ENCODE data around the gene CASP4.
"Not testable (repeated sequence)": the region's sequence is repeated elsewhere in the genome, so short reads cannot be mapped to it uniquely, and the experiment has no call there.

The CASP4 gene

DNA sequence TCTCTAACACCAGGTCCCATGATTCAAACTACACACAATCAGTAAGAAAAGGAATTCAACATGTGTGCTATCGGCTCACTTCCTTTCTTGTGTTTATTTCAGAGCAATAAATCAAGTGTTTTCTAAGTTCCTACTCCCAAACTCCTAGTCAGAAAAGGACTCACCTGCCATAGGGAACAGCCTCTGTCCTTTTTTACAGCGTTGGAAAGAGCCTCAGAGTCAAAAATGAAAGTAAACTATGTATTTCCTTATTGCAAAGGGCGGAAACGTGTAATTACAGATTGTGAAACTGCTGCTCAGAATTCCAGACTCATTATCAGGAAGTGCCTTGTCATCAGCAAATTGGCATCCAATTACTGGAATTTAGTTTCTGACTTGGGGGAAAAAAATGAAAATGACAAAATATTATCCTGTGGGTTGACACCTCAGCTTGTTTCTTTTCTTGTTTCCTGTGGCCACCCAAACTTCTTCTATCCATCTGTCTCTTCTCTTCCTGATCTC, at the start of gene CASP4:
Gene CASP4, minus strand, starts transcription at position 220 of the 501 bp plus-strand sequence. Its CDS starts 49 bp downstream, at position 171.
- DNase-seq (ENCODE audit: low read depth in 2 of 2): no peak

DNA sequence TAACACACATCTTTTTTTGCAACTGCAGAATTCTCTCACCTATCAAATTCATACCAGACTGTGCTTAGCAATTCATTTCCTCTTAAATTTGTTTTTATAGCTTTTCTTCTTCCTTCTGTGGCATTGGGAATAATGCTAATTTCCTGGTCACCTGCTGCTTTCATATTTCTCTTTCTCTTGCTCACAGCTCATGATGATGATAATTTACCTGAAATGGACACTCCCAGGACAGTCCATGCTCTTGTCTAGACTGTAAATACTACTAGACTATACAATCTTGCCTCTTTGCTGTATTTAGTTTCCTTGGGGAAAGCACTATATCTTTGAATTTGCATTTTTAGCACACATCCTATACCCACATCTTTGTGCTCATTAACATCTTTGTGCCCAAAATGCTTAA, 39.1 kb upstream of the CASP4 start:
- no peak for DNase-seq (ENCODE audit: low read depth in 2 of 2)

DNA sequence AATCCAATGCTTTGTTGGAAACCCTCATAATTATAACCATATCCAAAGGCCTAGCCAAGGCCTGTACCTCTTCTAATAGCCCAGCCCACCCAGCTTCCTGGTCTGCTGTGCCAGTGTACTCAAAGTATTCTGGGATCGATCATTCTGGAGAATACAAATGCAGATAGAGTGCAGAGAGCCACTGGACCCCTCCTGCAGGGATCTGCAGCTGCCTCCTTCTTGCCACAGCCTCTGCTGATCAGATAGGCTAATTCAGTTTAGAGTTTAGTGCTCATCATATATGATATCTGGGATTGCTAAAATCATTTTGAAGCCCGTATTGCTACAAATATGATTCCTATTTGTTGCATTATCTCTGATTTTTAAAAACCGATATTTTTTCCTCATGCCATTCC, 37.1 kb upstream of the CASP4 start:
- no peak for DNase-seq (ENCODE audit: low read depth in 2 of 2)

DNA sequence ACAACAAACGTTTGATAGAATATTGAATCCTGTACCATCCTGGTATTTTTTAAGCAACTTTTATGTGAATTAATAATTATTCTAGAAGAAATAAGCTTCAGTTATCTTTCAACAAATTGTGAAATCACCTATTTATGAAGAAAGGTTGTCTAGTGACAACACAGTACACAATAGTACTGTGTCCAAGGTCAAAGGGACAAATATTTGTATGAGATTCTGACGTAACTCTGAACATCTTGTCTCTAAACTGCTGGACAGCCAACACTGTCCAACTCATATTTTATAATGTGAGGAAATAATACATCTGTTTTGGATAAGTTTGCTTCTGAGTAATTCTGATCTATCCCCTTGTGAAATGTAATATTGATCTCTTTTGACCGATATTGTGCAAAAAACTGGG, 35.6 kb upstream of the CASP4 start:
- no peak for DNase-seq (ENCODE audit: low read depth in 2 of 2)

DNA sequence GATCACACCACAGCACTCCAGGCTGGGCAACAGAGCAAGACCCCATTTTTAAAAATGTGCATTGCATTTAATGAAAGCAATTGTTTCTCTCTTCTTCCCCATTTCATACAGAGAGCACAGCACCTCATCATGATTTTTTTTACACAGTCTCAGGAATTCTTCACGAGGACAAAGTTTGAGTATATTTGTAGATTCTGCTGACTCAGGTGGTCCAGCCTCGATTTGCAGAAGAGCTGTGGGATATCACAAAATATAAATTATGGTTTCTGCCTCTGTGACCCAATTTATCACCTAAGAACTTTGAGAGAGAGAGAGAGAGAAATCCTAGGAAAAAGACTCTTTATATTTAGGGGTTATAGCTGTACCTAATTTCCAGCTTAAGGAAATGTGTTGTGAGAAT, 34.8 kb upstream of the CASP4 start:
- DNase-seq (ENCODE audit: low read depth in 2 of 2): no peak

DNA sequence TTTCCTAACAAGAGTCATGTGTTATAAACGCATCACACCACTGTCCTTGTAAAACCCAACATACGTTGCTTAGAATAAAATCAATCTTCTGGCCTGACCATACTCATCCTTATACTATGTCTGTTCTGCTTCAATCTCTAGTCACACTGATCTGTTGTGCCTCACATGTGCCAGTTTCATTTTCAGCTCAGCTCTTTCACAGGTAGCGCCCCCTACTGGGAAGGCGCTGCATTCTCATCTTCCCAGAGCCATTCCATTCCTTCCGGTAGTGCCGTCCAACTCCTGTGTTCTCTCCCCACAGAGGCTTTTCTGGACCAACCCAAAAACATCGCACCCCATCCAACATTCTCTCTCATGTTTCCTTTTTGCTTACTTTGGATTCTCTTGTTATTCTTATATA, 32.4 kb upstream of the CASP4 start:
- DNase-seq (ENCODE audit: low read depth in 2 of 2): peak; percentile 28 to 38

DNA sequence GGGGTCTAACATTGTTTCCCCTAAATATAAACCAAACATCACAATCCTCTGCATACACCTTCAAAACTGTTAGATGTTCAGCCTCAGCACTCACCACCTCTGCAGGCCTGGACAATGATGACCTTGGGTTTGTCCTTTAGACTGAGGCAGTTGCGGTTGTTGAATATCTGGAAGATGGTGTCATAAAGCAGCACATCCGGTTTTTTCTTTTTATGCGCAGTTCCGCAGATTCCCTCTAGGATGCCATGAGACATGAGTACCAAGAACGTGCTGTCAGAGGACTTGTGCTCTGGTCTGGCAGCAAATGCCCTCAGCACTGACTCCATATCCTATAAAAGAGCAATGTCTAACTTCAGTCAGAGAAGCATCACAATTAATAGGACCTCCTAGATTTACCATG, 31.8 kb upstream of the CASP4 start:
- DNase-seq (ENCODE audit: low read depth in 2 of 2): peak in 1 of 2 donors; percentile 2

DNA sequence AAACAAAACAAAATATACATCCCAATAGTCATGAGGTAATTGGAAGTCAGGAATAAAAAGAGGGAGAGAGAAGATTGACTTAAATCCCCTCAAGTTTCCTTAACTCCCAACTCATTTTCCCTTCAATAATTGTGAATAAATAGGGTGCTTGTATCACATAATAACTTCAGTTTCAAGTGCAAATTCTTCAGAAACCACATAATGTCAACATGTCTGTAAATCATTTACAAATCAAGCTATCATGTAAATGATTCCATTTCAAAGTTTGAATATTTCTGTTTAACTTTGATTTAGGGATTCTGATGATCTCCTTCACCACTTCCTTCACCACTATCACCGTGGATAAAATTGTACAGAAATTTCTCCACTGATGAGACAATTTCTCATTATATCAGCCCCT, 31.3 kb upstream of the CASP4 start:
- DNase-seq (ENCODE audit: low read depth in 2 of 2): no peak

DNA sequence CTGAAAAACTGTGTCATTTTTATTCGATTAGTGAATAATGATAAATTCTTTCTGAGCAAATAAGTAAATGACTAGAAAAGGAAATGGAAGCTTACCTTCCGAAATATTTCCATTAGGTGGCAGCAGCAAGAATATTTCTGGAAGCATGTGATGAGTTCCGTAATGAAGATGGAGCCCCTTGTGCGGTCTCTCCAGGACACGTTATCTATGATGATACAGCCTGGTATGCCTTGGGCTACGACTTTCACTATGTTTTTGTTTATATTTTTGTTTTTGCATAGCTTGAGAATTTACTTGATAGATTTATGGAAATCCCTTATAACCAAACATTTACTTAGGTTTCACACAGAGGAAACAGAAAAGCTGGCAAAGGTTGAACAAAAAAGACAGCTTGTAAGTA, 28.9 kb upstream of the CASP4 start:
- DNase-seq (ENCODE audit: low read depth in 2 of 2): no peak

DNA sequence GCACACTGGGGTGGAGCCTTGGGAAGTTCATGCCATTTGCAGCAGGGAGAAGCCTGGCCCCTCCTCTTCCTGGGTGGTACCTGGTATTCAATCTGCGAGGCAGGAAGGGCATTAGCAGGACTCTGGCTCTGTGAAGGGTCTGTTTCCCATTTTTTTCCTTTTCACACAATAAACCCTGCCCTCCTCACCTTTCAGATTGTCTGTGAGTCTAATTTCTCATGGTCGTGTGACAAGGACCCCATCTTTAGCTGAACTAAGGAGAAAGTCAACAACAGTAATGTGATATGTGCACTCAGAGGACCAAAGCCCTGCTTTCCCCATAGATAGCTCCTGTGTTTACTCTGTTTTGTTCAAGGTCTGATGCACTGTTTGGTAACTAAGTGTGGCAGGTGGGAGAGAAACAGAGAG, 26.6 kb upstream of the CASP4 start:
- DNase-seq (ENCODE audit: low read depth in 2 of 2): no peak

DNA sequence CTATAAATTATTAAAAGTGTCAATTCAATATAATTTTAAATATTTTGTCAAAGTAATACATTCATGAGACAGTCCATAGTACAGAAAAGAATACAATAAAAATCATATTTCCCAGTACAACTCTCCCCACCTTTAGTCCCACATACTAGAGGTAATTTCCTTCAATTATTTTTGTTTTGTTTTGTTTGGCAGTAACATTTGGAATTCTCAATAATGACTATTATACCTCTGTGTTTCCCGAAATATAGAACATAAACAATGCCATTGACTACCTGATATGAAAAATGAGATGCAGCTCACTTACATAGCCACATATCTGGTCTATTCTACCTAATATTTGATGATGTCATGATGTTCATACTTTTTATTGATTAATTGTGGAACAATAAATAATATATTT, 24.4 kb upstream of the CASP4 start:
- no peak for DNase-seq (ENCODE audit: low read depth in 2 of 2)

DNA sequence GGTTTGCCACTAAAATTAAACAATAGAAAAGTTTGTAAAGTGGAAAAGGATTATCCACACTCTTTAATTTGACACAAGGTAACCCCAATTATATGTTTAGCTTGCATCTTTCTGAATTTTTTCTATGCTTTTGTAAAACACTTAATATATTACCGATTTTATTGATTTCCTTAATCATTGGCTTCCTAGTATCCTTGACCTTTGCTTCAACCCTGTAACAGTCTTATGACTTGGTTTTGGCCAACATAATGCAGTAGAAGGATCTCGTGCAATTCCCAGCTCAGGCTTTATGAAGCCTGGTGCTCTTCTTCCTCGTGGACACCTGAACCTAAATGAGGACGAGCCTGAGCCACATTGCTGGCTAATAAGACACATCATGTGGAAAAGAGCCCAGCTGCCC, 23.6 kb upstream of the CASP4 start:
- no peak for DNase-seq (ENCODE audit: low read depth in 2 of 2)

DNA sequence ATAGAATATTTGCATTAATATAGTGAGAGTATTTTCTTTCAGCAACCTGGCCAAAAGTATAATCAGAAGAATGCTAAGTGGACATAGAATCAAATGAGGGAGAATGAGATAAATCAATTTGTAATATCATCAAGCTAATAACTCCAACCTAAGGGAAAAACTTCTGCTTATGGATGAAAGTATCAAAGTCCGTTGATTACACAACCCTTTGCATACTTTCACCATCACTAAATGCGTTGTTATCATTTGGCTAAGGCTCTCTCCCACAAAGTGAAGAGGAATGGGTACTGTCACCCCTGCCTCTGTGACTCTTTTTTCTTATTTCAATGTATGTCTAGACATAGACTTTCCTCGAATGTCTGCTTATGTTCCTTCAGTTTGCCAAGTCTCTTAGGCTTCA, 16.4 kb upstream of the CASP4 start:
- no peak for DNase-seq (ENCODE audit: low read depth in 2 of 2)

DNA sequence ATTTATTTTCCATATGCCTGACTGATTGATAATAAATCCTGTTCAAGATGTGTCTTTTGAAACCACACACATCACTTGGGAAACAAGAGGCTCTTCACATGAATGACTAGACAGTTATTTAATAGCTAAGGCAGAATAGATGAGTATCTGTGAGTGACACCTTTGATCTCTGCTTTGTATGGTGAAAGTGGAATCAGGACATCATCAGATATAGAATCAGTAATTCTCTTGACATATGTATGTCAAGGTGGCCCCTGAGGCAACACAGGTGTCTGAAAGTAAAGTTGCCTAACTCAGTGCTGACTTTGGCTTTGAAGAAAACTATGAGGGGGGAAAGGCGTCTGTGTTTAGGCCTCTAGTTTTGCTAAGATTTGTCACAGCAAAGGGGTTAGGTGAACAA, 11.5 kb upstream of the CASP4 start:
- DNase-seq (ENCODE audit: low read depth in 2 of 2): no peak

DNA sequence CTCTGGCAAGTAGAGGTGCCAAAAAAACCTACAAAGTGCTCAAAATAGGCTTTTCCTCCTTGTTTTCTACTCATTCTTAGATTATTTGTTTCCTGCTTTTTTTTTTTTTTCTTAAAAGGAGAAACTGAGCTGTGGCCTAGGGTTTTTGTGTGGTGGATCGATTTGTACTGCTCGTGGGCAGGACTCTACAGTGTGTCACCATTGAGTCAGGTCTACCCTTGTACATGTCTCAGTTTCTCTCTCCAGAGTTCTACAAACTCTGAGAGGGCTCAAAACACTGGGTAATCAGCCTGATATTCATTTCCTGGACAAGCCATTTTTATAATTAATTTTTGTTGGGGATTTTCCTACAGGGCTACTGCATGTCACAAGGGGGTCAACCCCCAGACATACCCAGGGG, 5.2 kb upstream of the CASP4 start:
- DNase-seq (ENCODE audit: low read depth in 2 of 2): no peak

DNA sequence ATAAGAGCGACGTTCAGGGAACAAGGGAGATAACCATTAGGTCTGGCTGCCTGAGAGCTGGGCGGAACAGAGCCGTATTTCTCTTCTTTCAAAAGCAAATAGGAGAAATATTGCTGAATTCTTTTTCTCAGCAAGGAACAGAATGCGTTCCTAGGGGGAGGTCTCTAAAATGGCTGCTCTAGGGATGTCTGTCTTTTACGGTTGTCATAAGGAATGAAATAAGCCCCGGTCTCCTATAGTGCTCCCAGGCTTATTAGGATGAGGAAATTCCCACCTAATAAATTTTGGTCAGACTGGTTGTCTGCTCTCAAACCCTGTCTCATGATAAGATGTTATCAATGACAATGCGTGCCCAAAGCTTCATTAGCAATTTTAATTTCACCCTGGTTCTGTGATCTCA, 4.5 kb upstream of the CASP4 start:
- not testable (repeated sequence) for DNase-seq (ENCODE audit: low read depth in 2 of 2)

DNA sequence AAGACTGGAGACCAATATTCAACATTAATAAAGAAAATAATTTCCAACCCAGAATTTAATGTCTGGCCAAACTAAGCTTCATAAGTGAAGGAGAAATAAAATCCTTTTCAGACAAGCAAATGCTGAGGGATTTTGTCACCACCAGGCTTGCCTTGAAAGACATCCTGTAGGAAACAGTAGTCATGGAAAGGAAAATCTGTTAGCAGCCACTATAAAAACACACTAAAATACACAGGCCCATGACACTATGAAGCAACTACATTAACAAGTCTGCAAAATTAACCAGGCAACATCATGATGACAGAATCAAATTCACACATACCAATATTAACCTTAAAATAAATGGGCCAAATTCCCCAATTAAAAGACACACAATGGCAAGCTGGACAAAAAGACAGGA, 2.4 kb upstream of the CASP4 start:
- no peak for DNase-seq (ENCODE audit: low read depth in 2 of 2)

DNA sequence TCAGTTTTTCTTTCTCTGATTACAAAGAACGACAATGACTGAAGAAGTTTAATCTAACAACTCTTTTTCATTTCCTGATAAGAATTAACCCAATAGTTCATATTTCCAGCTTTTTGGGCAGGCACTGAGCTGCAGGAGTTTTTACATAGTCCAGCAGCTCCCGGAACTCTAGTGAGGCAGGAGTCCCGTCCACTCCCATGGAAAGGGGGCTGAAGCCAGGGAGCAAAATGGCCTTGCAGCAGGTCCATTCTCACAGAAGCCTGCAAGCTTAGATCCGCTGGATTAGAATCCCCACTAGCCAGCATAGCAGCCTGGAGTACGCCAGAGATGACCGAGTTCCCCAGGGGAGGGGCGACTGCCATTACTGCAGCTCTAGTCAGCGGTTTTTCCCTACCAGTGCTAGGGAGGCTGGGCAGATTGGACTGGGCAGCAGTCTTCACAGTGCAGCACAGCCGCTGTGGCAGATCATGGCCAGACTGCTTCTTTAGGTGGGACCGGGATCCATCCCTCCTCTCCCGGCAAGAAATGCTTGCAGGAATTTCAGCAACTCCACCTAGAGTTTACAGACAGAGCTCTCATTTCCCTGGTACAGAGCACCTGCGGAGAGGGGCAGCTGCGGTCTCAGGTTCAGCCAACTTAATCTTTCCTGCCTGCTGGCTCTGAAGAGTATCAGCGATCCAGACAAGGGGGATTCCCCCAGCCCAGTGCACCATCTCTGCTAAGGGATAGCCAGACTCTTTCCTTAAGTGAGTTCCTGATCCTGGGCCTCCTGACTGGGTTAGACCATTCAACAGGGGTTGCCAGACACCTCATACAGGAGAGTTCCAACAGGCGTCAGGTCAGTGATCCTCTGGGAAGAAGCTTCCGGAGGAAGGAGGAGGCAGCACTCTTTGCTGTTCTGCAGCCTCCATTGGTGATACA, 742 bp upstream of the CASP4 start:
- DNase-seq (ENCODE audit: low read depth in 2 of 2): no peak

DNA sequence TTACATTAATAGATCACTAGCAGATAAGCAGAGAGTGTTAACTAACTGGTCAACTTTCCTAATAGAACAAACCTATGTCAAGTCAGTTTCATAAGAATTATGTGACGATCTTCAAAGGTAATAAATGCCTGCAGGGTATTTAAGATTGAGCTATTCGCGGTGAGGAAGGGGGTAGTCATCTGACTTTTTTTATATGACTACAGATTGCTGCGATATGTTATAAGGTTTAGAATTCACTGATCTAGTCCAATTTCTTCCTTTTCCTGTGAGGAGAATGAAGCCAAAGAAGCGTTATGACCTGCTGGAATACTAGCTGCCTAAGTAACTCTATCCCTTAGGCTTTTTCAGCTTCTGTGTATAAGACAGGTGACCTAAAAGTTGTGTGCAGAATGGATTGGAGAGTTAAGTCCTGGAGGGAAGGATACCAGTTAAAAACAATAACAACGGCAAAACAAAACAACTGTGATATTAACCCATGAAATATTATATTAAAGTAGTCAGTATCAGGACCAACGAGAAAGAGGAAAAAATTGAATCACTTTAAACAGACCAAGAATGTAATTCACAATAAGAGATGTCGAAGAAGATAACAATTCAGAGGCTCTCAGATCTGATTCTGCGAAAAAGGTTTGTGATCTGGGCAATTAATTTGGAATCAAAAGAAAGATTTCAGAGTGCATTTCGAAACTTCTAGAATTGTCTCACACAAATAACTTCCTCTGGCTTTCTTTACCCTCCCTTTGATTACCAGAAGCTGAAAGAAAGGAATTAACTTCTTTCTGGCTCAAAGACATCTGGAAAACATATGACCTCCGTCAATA, 630 bp downstream of the CASP4 start:
- no peak for DNase-seq (ENCODE audit: low read depth in 2 of 2)

DNA sequence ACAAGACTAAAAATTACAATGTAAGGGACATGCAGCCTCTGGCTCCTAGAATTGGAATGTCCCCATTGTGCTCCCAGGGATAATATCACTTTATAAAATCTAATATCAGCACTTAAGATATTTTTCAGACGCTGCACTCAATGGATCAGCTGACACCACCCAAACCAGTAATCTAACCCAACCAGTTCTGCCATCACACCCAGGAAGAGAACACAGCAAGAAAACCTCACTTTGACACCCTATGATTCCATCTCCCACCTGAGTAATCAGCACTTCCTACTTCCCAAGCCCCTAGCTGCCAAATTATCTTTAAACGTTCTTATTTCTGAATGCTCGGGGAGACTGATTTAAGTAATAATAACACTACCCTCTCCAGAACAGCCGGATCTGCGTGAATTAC, 2.6 kb downstream of the CASP4 start:
- DNase-seq (ENCODE audit: low read depth in 2 of 2): no peak

DNA sequence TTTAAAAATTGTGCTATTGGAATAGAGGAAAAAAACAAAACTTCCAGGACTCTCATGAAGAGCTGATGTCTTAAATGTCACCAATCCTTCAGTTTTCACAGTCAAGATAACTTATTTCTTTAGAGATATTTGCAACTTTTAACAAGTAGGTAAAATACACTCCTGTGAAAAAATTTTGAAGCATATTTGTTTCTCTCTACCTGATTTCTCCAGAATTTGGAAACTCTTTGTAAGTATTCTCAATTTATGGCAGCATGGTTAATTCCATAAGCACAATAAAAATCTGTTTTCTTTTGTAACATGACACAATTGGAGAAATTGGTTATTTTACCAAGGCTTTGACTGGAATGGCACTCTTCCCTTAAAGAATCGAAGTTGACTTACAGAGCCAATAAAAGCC, 4.1 kb downstream of the CASP4 start:
- DNase-seq (ENCODE audit: low read depth in 2 of 2): no peak

DNA sequence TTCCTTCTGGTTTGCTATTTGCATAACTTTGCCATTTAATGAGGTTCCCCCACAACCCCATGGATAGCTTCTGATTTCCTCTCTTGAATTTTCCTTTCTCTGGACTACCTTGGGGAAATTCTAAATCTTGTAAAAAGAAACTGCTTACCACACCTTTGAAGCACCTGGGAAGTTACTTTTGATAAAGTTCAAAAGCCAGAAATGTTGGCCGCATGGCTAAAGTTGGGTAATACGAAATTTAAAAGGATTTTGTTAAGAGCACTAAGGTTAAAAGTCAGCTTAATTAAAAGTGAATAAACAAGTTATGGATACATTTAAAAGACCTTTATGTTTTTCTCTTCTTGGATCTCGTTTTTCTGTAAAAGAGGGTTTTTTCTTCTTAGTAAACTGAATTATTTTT, 5.5 kb downstream of the CASP4 start:
- no peak for DNase-seq (ENCODE audit: low read depth in 2 of 2)

DNA sequence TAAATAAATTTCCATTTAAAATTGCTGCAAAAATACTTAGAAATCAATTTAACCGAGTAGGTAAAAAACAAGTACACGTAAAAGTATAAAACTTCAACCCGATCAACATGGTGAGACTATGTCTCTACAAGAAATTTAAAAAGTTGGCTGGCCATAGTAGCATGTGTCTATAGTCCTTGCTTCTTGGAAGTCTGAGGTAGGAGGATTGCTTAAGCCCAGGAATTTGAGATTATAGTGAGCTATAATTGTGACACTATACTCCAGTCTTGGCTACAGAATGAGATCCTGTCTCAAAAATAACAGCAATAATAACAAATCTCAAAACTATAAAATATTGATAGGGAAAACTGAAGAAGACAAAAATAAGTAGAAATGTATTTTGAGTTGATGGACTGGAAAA, 11.1 kb downstream of the CASP4 start:
- DNase-seq (ENCODE audit: low read depth in 2 of 2): no peak

All from stimulated activated CD4-positive, alpha-beta T cell treated with anti-CD3 and anti-CD28 coated beads, Interleukin-4, amount 100 ng/mL, for 48 hours (primary cell).